ENCODE data around the gene NDUFB3. TPM values are rescaled to one million over a fixed set of nuclear protein-coding genes. Genes with fewer than 3 reads are reported as not detected.

Gene NDUFB3
- total RNA-seq, 3 donors from 2014 or later, result 100 to 145 (median 134) TPM

DNA sequence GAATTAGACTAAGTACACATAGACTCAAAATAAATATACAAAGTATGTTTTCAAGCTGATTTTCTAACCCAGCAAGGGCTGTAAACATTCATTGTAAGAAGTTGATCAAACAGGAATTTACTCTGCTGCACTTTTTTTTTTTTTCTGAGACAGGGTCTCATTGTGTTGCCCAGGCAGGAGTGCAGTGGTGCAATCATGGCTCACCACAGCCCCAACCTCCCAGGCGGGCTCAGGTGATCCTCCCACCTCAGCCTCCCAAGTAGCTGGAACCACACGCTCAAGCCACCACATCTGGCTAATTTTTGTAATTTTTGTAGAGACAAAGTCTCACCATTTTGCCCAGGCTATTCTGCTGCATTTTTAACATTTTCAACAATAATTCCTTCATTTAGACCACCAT lies 35.8 kb downstream of the NDUFB3 start:
- TF ChIP-seq, protein P1, sequence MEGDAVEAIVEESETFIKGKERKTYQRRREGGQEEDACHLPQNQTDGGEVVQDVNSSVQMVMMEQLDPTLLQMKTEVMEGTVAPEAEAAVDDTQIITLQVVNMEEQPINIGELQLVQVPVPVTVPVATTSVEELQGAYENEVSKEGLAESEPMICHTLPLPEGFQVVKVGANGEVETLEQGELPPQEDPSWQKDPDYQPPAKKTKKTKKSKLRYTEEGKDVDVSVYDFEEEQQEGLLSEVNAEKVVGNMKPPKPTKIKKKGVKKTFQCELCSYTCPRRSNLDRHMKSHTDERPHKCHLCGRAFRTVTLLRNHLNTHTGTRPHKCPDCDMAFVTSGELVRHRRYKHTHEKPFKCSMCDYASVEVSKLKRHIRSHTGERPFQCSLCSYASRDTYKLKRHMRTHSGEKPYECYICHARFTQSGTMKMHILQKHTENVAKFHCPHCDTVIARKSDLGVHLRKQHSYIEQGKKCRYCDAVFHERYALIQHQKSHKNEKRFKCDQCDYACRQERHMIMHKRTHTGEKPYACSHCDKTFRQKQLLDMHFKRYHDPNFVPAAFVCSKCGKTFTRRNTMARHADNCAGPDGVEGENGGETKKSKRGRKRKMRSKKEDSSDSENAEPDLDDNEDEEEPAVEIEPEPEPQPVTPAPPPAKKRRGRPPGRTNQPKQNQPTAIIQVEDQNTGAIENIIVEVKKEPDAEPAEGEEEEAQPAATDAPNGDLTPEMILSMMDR (IDR thresholded peaks at IDR 0.05), result no peak
- Histone ChIP-seq H3K9me3 (no peaks in the 10 kb centered on the region), H3K4me1 (ENCODE audit: low read depth) (no peaks in the 10 kb centered on the region), H3K36me3 (ENCODE audit: low read depth) (no peaks in the 10 kb centered on the region), H3K4me3 (no peak overlapping the region)
- intact Hi-C loops (cut with DNase I, micrococcal nuclease), result no loop called here
- ATAC-seq (no peak), DNase-seq (no peak)

GRCh38 chr2:201108341-201108740 lies 36.5 kb downstream of the NDUFB3 start:
- H3K9me3 ChIP-seq, result no peaks in the 10 kb centered on the region
- H3K36me3 ChIP-seq (ENCODE audit: low read depth), result no peaks in the 10 kb centered on the region
- DNase-seq, result no peak
- intact Hi-C loops (cut with DNase I, micrococcal nuclease), result no loop called here
- ATAC-seq, result no peak
- no peaks in the 10 kb centered on the region for H3K4me1 ChIP-seq (ENCODE audit: low read depth)
- H3K4me3 ChIP-seq, result no peak overlapping the region
- TF ChIP-seq, protein P1 (IDR thresholded peaks at IDR 0.05), result no peak

- intact Hi-C loops (cut with DNase I, micrococcal nuclease), result no loop called here
- ATAC-seq (no peak), DNase-seq (no peak)
- Histone ChIP-seq H3K4me1 (ENCODE audit: low read depth) (no peaks in the 10 kb centered on the region), H3K9me3 (no peaks in the 10 kb centered on the region), H3K36me3 (ENCODE audit: low read depth) (no peaks in the 10 kb centered on the region), H3K4me3 (no peak overlapping the region)
- TF ChIP-seq, protein P1 (IDR thresholded peaks at IDR 0.05), result no peak
These were observed 37.4 kb downstream of the NDUFB3 start for GRCh38 chr2:201109186-201109585.

DNA sequence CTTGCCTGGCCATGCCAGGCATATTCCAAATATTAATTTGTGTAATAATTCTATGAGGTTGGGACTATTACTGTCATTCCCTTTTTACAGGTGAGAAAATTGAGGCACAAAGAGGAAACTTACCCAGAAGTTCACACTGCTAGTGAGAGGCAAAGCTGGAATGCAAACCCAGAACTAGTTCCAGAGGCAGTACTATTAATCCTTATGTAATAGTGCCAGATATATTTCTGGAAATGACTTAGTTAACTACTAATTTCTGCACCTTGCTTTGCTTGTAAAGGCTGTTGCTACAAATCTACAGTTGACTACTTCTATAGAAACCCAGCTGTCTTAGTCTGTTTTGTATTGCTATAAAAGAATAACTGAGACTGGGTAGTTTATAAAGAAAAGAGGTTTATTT lies 38.8 kb downstream of the NDUFB3 start:
- Histone ChIP-seq H3K9me3 (no peaks in the 10 kb centered on the region), H3K4me3 (no peak overlapping the region), H3K36me3 (ENCODE audit: low read depth) (no peaks in the 10 kb centered on the region), H3K4me1 (ENCODE audit: low read depth) (no peaks in the 10 kb centered on the region)
- DNase-seq, result no peak
- TF ChIP-seq, protein P1 (IDR thresholded peaks at IDR 0.05), result no peak
- intact Hi-C loops (cut with DNase I, micrococcal nuclease), result no loop called here
- no peak for ATAC-seq

- Histone ChIP-seq H3K36me3 (ENCODE audit: low read depth) (no peaks in the 10 kb centered on the region), H3K9me3 (no peaks in the 10 kb centered on the region), H3K4me3 (no peak overlapping the region), H3K4me1 (ENCODE audit: low read depth) (no peaks in the 10 kb centered on the region)
- ATAC-seq (no peak), DNase-seq (no peak)
- TF ChIP-seq, protein P1 (IDR thresholded peaks at IDR 0.05), result no peak
- intact Hi-C loops (cut with DNase I, micrococcal nuclease), result no loop called here
These were observed 39.3 kb downstream of the NDUFB3 start for GRCh38 chr2:201111096-201111495.

DNA sequence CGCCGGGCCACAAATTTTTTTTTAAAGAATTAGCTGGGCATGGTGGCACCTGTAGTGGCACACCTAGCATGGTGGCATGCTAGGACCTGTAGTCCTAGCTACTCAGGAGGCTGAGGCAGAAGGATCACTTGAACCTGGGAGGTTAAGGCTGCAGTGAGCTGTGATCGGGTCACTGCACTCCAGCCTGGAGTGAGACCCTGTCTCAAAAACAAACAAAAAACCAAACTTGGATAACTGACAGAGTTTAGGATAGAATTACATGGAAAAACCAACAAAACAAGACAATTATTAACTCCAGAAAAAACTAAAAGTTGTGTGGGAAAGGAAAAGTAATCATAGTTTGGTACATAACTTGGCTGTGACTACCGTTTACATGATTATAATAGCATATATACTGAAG lies 42.5 kb downstream of the NDUFB3 start:
- DNase-seq (no peak), ATAC-seq (no peak)
- TF ChIP-seq, protein P1 (IDR thresholded peaks at IDR 0.05), result no peak
- Histone ChIP-seq H3K9me3 (no peaks in the 10 kb centered on the region), H3K4me1 (ENCODE audit: low read depth) (no peaks in the 10 kb centered on the region), H3K4me3 (no peak overlapping the region), H3K36me3 (ENCODE audit: low read depth) (no peaks in the 10 kb centered on the region)
- intact Hi-C loops (cut with DNase I, micrococcal nuclease), result no loop called here
